A549 (cell line): Measurements from ENCODE around the gene FBXL7. TPM values are rescaled to one million over a fixed set of nuclear protein-coding genes. Genes with fewer than 3 reads are reported as not detected.

Experiments used
- ATAC-seq, 2 experiments: fragments of 200-7000 bp in 1 of 2; fragments of >200 bp in 1 of 2; cut with Nextera tagmentation in 1 of 2; cut with Tn5 transposase in 1 of 2; 3 replicates each; pipeline versions ENCODE4 v1.8.0 to v1.9.1; 2018 to 2020; ENCODE audit warnings: mild to moderate bottlenecking in 1 of 2, moderate library complexity in 1 of 2
- CTCF ChIA-PET: fragments of 300-600 bp; sonication (Branson Sonifier 250); formaldehyde crosslinking; extraction: SDS; loops from one replicate; lab custom pipeline; 2021; ENCODE audit warnings: antibody characterized with exemption, inconsistent platforms; lab: Yijun Ruan, JAX
- POLR2A ChIA-PET: fragments of 350-600 bp; formaldehyde crosslinking; extraction: SDS; loops from one replicate; lab custom pipeline; 2021; ENCODE audit warnings: antibody characterized with exemption, inconsistent platforms; lab: Yijun Ruan, JAX
- DNase-seq, 2 experiments: peaks; one replicate each; pipeline versions ENCODE4 v3.0.0 to v3.0.0-alpha.2; 2011 to 2016; ENCODE audit warnings: low read depth in 1 of 2, low spot score in 1 of 2
- FAIRE-seq: peaks from 2 replicates; lab custom pipeline; 2011; peaks lifted over from hg19 to GRCh38; lab: Jason Lieb, UNC
- H3K27ac ChIP-seq, 2 experiments: fragments of >200 bp; sonication (Bioruptor Twin); formaldehyde crosslinking; 3 replicates each; pipeline ENCODE4 v1.5.1; 2016 to 2017
- H3K4me1 ChIP-seq: fragments of >200 bp; sonication (Bioruptor Twin); formaldehyde crosslinking; 3 replicates; pipeline ENCODE4 v1.6.1; 2016
- H3K4me2 ChIP-seq: fragments of >200 bp; sonication (Bioruptor Twin); formaldehyde crosslinking; 3 replicates; pipeline ENCODE4 v1.6.1; 2016
- H3K4me3 ChIP-seq: fragments of >200 bp; sonication (Bioruptor Twin); formaldehyde crosslinking; 3 replicates; pipeline ENCODE4 v1.5.1; 2016
- H3K9me3 ChIP-seq: fragments of >200 bp; sonication (Bioruptor Twin); formaldehyde crosslinking; 3 replicates; pipeline ENCODE4 v1.6.1; 2016
- BCL3 ChIP-seq: fragments of >200 bp; sonication (Bioruptor Twin); formaldehyde crosslinking; IDR thresholded peaks from 3 replicates; pipeline ENCODE4 v1.6.1; 2016
- CEBPB ChIP-seq, 2 experiments: fragments of >200 bp in 1 of 2; sonication (Bioruptor Twin) in 1 of 2; formaldehyde crosslinking in 1 of 2; IDR thresholded peaks; 2 replicates each; pipeline ENCODE4 v1.6.1; 2012 to 2016
- CHD2 ChIP-seq: fragments of 150-350 bp; IDR thresholded peaks from 2 replicates; pipeline ENCODE4 v1.6.1; 2014; ENCODE audit warnings: low read length; ENCODE audit not compliant: partially characterized antibody
- EHF ChIP-seq: fragments of 250-450 bp; sonication (Bioruptor Pico); IDR thresholded peaks from 2 replicates; pipeline ENCODE4 v1.5.0; 2020; ENCODE audit warnings: mild to moderate bottlenecking
- ELK1 ChIP-seq: fragments of 150-350 bp; IDR thresholded peaks from 2 replicates; pipeline ENCODE4 v1.6.1; 2014; ENCODE audit warnings: low read depth, mild to moderate bottlenecking, low read length
- EP300 ChIP-seq, 2 experiments: fragments of >200 bp; sonication (Bioruptor Twin); formaldehyde crosslinking; IDR thresholded peaks; 2 replicates in 1 of 2; 3 replicates in 1 of 2; pipeline ENCODE4 v1.6.1; 2016 to 2017
- ESRRA ChIP-seq: fragments of 150-350 bp; IDR thresholded peaks from 2 replicates; pipeline ENCODE4 v1.6.1; 2014; ENCODE audit warnings: mild to moderate bottlenecking, low read length, borderline replicate concordance
- FOSL2 ChIP-seq, 2 experiments: fragments of 450-650 bp in 1 of 2; fragments of >200 bp in 1 of 2; sonication (Bioruptor Twin) in 1 of 2; formaldehyde crosslinking; IDR thresholded peaks; 2 replicates each; pipeline versions ENCODE4 v1.5.0 to v1.6.1; 2016 to 2020; ENCODE audit warnings: mild to moderate bottlenecking in 1 of 2, moderate library complexity in 1 of 2
- GATA3 ChIP-seq: IDR thresholded peaks from 2 replicates; pipeline ENCODE4 v1.6.1; 2012; ENCODE audit warnings: borderline replicate concordance
- HEYL ChIP-seq: fragments of 250-450 bp; sonication (Bioruptor Pico); IDR thresholded peaks from 2 replicates; pipeline ENCODE4 v1.8.0; 2021; ENCODE audit warnings: mild to moderate bottlenecking, moderate library complexity
- HOXA7 ChIP-seq: fragments of 250-450 bp; sonication (Bioruptor Pico); IDR thresholded peaks from 2 replicates; pipeline ENCODE4 v1.5.0; 2020; ENCODE audit warnings: mild to moderate bottlenecking, moderate library complexity
- JUN ChIP-seq, 2 experiments: fragments of >200 bp; sonication (Bioruptor Twin); formaldehyde crosslinking; IDR thresholded peaks; 2 replicates in 1 of 2; 3 replicates in 1 of 2; pipeline ENCODE4 v1.6.1; 2016 to 2017
- MAX ChIP-seq: IDR thresholded peaks from 2 replicates; pipeline ENCODE4 v1.6.1; 2012
- MAZ ChIP-seq: fragments of 150-350 bp; IDR thresholded peaks from 2 replicates; pipeline ENCODE4 v1.6.1; 2014; ENCODE audit warnings: antibody characterized with exemption, low read depth, low read length, borderline replicate concordance
- NFE2L2 ChIP-seq: fragments of 150-350 bp; conservative IDR thresholded peaks from 2 replicates; pipeline ENCODE4 v1.6.1; 2014; ENCODE audit warnings: low read length
- PBX3 ChIP-seq: IDR thresholded peaks from 2 replicates; pipeline ENCODE4 v1.6.1; 2012
- PHF8 ChIP-seq: fragments of 200-600 bp; sonication (generic); IDR thresholded peaks from 2 replicates; pipeline ENCODE4 v1.6.1; 2016; ENCODE audit warnings: low read depth, mild to moderate bottlenecking, antibody characterized with exemption, moderate library complexity, borderline replicate concordance
- POLR2A ChIP-seq: IDR thresholded peaks from 2 replicates; pipeline ENCODE4 v1.6.1; 2012; ENCODE audit warnings: mild to moderate bottlenecking, low read length
- RARB ChIP-seq: fragments of 250-450 bp; sonication (Bioruptor Pico); IDR thresholded peaks from 2 replicates; pipeline ENCODE4 v1.8.0; 2021; ENCODE audit warnings: mild to moderate bottlenecking, moderate library complexity
- RCOR1 ChIP-seq: fragments of 150-350 bp; IDR thresholded peaks from 2 replicates; pipeline ENCODE4 v1.6.1; 2014; ENCODE audit warnings: antibody characterized with exemption, low read length, low read depth
- RFX5 ChIP-seq: fragments of 450-650 bp; IDR thresholded peaks from 2 replicates; pipeline ENCODE4 v1.7.1; 2014; ENCODE audit warnings: antibody characterized with exemption, mild to moderate bottlenecking, moderate library complexity
- ZNF302 ChIP-seq: fragments of 250-450 bp; sonication (Bioruptor Pico); IDR thresholded peaks from 2 replicates; pipeline ENCODE4 v1.9.0; 2021; ENCODE audit warnings: inconsistent platforms, mild to moderate bottlenecking, moderate library complexity
- ZSCAN20 ChIP-seq: fragments of 250-450 bp; sonication (Bioruptor Pico); IDR thresholded peaks from 2 replicates; pipeline ENCODE4 v1.8.0; 2022; ENCODE audit warnings: mild to moderate bottlenecking, moderate library complexity
- WGBS: methylation state at CpG from one replicate; pipeline ENCODE4 v1.1.6; 2017; ENCODE audit errors: missing lambda C conversion rate; 5-methylcytosine and 5-hydroxymethylcytosine counted together
- polyA plus RNA-seq, 4 experiments: library from polyadenylated mRNA; depleted of rRNA in 3 of 4; stranded (reverse); fragments of >200 nt; fragmentation: RNase III in 1 of 4; extraction: RNeasy Plus Mini Kit Qiagen cat#74134 plus additional on column Dnase treatment in 1 of 4; gene quantifications; 2 replicates in 3 of 4; 3 replicates in 1 of 4; pipeline ENCODE4 v1.2.3, GENCODE V29; 2011 to 2017

The FBXL7 gene
- polyA plus RNA-seq, 2 of the 4 experiments (the other 2 are of a cell fraction): 0.90 to 1.7 TPM

GRCh38 chr5:15610216-15610615 lies 110.2 kb downstream of the FBXL7 start:
- H3K4me3 ChIP-seq: no peak overlapping the region
- POLR2A ChIA-PET: no interaction called here
- WGBS: 33% methylated on average over 2 of the region's 2 CpGs
- FAIRE-seq (no peak), ATAC-seq (no peak), DNase-seq (no peak)
- H3K27ac ChIP-seq: no peak overlapping the region
- H3K4me1 ChIP-seq: no peaks in the 10 kb centered on the region
- CTCF ChIA-PET: no interaction called here
- TF ChIP-seq ZNF302 (CRISPR knock-in tag) (no peak), HOXA7 (CRISPR knock-in tag) (no peak), JUN (IDR thresholded peaks at IDR 0.05) (no peak), GATA3 (no peak), NFE2L2 (no peak), RARB (CRISPR knock-in tag) (no peak), ELK1 (no peak), MAZ (no peak), ZSCAN20 (no peak), RCOR1 (no peak), EHF (CRISPR knock-in tag) (no peak), ESRRA (no peak), PBX3 (no peak)
- H3K4me2 ChIP-seq: no peak overlapping the region
- no peaks in the 10 kb centered on the region for H3K9me3 ChIP-seq

- TF ChIP-seq CEBPB (IDR thresholded peaks at IDR 0.05) (peak; percentile 69 to 78; a peak in 3 of 4 replicates), ZSCAN20 (no peak), CHD2 (no peak)
- WGBS: 74% methylated on average over 2 of the region's 2 CpGs
Measured at GRCh38 chr5:15611008-15611407, 111.0 kb downstream of the FBXL7 start.

GRCh38 chr5:15612915-15613635 lies 113.1 kb downstream of the FBXL7 start:
- 15% methylated on average over 1 of the region's 1 CpG for WGBS
- Histone ChIP-seq H3K4me2 (no peak overlapping the region), H3K4me1 (no peaks in the 10 kb centered on the region), H3K4me3 (no peak overlapping the region)
- TF ChIP-seq ESRRA (no peak), RARB (CRISPR knock-in tag) (no peak), POLR2A (no peak), FOSL2 (IDR thresholded peaks at IDR 0.05) (no peak), FOSL2 (CRISPR knock-in tag; IDR thresholded peaks at IDR 0.05) (no peak), ELK1 (no peak), PHF8 (no peak), BCL3 (no peak), NFE2L2 (no peak), HEYL (no peak), EHF (CRISPR knock-in tag) (no peak), MAX (no peak), RFX5 (no peak), CEBPB (IDR thresholded peaks at IDR 0.05) (no peak), EP300 (IDR thresholded peaks at IDR 0.05) (no peak)
- TF ChIP-seq, all 56 proteins: peak for 0
- no peaks in the 10 kb centered on the region for H3K9me3 ChIP-seq
- POLR2A ChIA-PET: no interaction called here
- CTCF ChIA-PET: no interaction called here
- H3K27ac ChIP-seq: no peak overlapping the region
- no peak for DNase-seq
- no peak for FAIRE-seq
- no peak for ATAC-seq

More at GRCh38 chr5:15611008-15611407, 111.0 kb downstream of the FBXL7 start:
- Histone ChIP-seq H3K4me3 (no peak overlapping the region), H3K9me3 (no peaks in the 10 kb centered on the region), H3K27ac (no peak overlapping the region), H3K4me1 (no peaks in the 10 kb centered on the region), H3K4me2 (no peak overlapping the region)
- ChIA-PET POLR2A (no interaction called here), CTCF (interaction anchor here (1.2 kb wide), 1 partner anchor 12 kb away, joined by 3 read pairs; no protein-coding TSS in a partner anchor)
- FAIRE-seq (no peak), ATAC-seq (no peak), DNase-seq (no peak)
